Occipital lobe (tissue), 2 donors: ENCODE results near the gene LSM7. TPM values are rescaled to one million over a fixed set of nuclear protein-coding genes. Genes with fewer than 3 reads are reported as not detected.

Experiments used
- DNase-seq: peaks from one replicate; lab custom pipeline; 2025; lab: John Stamatoyannopoulos, UW
- total RNA-seq: library from RNA; depleted of rRNA; stranded (reverse); fragments of >200 nt; gene quantifications from one replicate; pipeline ENCODE4 v1.2.3, GENCODE V29; 2014

Gene LSM7
- total RNA-seq, 1 donor from 2014 or later, result 61.6 TPM

- no peak for DNase-seq
Observed at GRCh38 chr19:2325281-2326046, 2.9 kb downstream of the LSM7 start.

GRCh38 chr19:2324220-2324948, 4.0 kb downstream of the LSM7 start:
- no peak for DNase-seq

- DNase-seq, result no peak
Observed at GRCh38 chr19:2323707-2324106, 4.7 kb downstream of the LSM7 start.

- no peak for DNase-seq
Observed at GRCh38 chr19:2321565-2322283, 6.7 kb downstream of the LSM7 start.

GRCh38 chr19:2320939-2321338, 7.4 kb downstream of the LSM7 start:
- DNase-seq, result no peak

- DNase-seq, result no peak
Observed at GRCh38 chr19:2320049-2320448, 8.3 kb downstream of the LSM7 start.

- no peak for DNase-seq
Observed at GRCh38 chr19:2319551-2319950, 8.8 kb downstream of the LSM7 start.

- no peak for DNase-seq
Observed at GRCh38 chr19:2318923-2319322, 9.5 kb downstream of the LSM7 start.

GRCh38 chr19:2317756-2318155, 10.6 kb downstream of the LSM7 start:
- DNase-seq, result no peak

- DNase-seq, result no peak
Observed at GRCh38 chr19:2317300-2317699, 11.1 kb downstream of the LSM7 start.

- DNase-seq, result no peak
Observed at GRCh38 chr19:2315818-2316353, 12.5 kb downstream of the LSM7 start.

- no peak for DNase-seq
Observed at GRCh38 chr19:2315121-2315817, 13.1 kb downstream of the LSM7 start.

- no peak for DNase-seq
Observed at GRCh38 chr19:2312820-2313501, 15.4 kb downstream of the LSM7 start.

- DNase-seq, result no peak
Observed at GRCh38 chr19:2311093-2311492, 17.3 kb downstream of the LSM7 start.

- DNase-seq, result no peak
Observed at GRCh38 chr19:2309734-2310362, 18.5 kb downstream of the LSM7 start.

GRCh38 chr19:2308114-2308556, 20.3 kb downstream of the LSM7 start, which contains the start of gene LINGO3:
LINGO3 (minus strand) TSS chr19:2308154; CDS start chr19:2291776, 16,378 bp downstream.
- DNase-seq, result no peak

- DNase-seq, result no peak
Observed at GRCh38 chr19:2307518-2308012, 20.8 kb downstream of the LSM7 start.

- no peak for DNase-seq
Observed at GRCh38 chr19:2306971-2307370, 21.4 kb downstream of the LSM7 start.

GRCh38 chr19:2306281-2306806, 22.0 kb downstream of the LSM7 start:
- no peak for DNase-seq
